Measurements from ENCODE around the gene SMG6.

SMG6 gene

DNA sequence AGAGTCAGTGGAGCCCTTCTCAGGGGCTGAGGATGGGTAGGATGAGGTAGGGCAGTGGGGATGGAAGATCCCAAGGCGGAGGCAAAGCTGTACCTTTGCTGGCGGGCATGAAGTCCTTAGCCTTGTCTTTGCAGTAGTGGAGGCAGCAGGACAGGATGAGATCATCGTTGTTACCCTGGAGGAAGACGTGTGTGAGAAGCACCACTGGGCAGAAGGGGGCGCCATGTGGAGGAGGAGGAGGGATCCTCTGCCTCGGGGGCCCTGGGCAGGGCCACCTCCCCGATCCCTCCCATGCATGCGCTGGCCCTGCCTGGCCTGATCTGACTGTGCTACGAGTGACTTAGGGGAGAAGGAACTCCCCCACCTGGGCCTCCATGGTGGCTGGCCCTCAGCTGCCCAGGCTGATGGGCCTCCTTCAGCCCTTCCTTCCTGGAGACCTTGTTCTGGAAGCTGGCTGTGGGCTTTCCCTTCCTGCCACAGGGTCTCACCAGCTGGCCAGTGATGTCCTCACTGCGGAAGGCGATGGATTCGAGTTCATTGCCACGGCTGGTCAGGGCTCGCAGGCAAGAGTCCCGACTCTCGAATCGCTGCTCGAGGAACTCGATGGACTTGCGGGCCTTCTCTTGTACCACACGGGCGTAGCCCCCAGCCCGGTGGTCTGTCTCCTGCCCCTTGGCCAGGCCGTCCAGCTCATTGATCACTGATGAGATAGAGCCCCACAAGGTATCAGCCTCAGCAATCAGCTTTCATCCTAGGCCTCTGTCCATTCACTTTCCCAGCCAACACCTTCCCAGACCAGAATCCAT lies 238.4 kb downstream of the SMG6 start:
- TF ChIP-seq, protein P1, sequence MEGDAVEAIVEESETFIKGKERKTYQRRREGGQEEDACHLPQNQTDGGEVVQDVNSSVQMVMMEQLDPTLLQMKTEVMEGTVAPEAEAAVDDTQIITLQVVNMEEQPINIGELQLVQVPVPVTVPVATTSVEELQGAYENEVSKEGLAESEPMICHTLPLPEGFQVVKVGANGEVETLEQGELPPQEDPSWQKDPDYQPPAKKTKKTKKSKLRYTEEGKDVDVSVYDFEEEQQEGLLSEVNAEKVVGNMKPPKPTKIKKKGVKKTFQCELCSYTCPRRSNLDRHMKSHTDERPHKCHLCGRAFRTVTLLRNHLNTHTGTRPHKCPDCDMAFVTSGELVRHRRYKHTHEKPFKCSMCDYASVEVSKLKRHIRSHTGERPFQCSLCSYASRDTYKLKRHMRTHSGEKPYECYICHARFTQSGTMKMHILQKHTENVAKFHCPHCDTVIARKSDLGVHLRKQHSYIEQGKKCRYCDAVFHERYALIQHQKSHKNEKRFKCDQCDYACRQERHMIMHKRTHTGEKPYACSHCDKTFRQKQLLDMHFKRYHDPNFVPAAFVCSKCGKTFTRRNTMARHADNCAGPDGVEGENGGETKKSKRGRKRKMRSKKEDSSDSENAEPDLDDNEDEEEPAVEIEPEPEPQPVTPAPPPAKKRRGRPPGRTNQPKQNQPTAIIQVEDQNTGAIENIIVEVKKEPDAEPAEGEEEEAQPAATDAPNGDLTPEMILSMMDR (IDR thresholded peaks at IDR 0.05; ENCODE audit: extremely low read depth, missing control alignments): peak; percentile 61
- DNase-seq (ENCODE audit: low spot score): peak; percentile 75

- no peak for DNase-seq (ENCODE audit: low spot score)
- TF ChIP-seq, protein P1 (IDR thresholded peaks at IDR 0.05; ENCODE audit: extremely low read depth, missing control alignments): no peak
Observed at GRCh38 chr17:2064520-2064971, 239.0 kb downstream of the SMG6 start.

DNA sequence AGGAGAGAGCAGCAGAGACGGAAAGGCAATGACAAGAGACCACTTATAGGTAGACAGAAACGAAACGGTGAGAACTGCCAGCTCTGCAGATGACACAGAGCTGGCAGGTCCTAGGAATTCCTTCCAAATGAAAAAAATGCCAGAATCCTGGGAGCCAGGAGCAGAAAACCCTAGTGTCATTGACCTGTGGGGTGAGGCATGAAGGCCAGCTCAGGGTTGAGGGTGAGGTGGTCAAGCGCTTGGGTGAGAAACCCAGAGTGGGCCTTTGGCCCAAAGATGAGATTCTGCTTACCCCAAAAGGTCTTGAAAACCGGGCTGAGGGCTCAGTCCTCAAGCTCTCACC lies 239.5 kb downstream of the SMG6 start:
- no peak for DNase-seq (ENCODE audit: low spot score)
- TF ChIP-seq, protein P1 (IDR thresholded peaks at IDR 0.05; ENCODE audit: extremely low read depth, missing control alignments): no peak

DNA sequence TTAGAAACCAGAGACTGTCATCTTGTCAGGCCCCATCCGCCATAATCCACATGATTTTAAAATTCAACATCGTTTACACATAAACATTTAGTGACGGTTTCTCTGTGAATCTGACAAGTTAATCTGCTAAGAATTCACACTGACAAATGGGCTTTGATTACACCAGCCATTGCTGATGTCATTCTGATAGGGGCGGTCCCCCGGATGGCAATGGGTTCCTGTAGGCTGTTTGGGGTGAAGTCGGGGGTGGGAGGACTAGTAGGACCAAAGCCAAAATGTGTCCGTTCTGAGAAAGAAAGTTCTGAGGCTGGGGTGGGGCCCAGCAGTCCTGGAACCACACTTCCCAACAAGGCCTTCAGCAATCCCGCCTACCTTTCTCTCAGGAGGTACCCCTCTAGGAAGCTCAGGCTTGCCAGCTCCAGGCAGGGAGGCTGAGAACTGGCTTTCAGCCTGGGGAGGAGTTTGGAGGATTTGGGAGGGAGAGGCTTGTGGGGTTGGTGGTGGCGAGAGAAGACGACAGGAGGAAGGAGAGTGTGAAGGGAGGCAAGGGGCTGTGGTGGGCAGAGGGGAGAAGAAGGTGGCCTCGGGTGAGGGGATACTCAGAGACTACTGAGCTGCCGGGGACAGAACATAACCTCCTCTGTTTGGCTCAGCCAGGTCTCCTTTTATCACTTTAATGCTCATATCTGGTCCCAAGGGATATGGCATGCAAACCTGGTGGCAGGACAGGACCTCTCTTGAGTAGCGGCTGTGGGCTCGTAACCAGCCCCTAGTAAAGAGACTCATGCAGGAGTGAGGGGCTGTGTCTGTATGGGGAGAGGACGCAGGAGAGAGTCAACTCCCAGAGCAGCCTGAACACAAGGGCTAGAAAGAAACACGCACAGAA lies 240.1 kb downstream of the SMG6 start:
- DNase-seq (ENCODE audit: low spot score): no peak
- TF ChIP-seq, protein P1 (IDR thresholded peaks at IDR 0.05; ENCODE audit: extremely low read depth, missing control alignments): no peak

GRCh38 chr17:2062571-2063183 lies 240.9 kb downstream of the SMG6 start:
- no peak for DNase-seq (ENCODE audit: low spot score)
- TF ChIP-seq, protein P1 (IDR thresholded peaks at IDR 0.05; ENCODE audit: extremely low read depth, missing control alignments): no peak

DNA sequence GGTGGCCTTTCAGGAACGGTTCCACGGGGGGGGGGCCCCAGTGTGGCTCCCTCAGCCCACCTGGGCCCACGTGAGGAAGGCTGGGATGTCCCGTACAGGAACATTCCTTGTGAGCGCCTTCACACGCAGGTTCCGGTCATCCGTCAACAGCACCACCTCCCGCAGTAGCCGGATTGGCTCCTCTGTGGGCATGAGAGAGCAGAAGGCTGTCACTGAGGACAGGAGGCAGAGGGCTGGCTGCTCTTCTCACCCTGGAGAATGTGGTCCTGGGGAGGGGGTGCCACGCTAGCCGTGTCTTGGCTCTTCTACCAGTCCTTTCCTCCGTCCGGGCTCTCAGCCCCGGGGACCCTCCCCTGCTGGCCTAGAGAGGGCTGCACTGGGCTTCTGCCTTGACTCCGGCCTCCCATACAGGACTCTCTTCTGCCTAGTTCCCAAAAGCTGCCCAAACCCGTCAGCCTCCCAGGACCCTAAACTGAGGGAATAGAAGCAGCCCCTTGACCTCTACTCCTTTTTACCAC lies 242.1 kb downstream of the SMG6 start:
- TF ChIP-seq, protein P1 (IDR thresholded peaks at IDR 0.05; ENCODE audit: extremely low read depth, missing control alignments): no peak
- no peak for DNase-seq (ENCODE audit: low spot score)

All from GM20000 (cell line).